WERI-Rb-1 (cell line): ENCODE results near the gene TTC3.

Experiments
- DNase-seq: peaks from one replicate; pipeline ENCODE4 v3.0.0-alpha.2; 2020
- H3K27ac ChIP-seq: fragments of 250-450 bp; sonication (Bioruptor Pico); 2 replicates; pipeline ENCODE4 v1.5.1; 2020; ENCODE audit warnings: mild to moderate bottlenecking, moderate library complexity
- H3K27me3 ChIP-seq: fragments of 250-450 bp; sonication (Bioruptor Pico); 2 replicates; pipeline ENCODE4 v1.5.1; 2021; ENCODE audit warnings: mild to moderate bottlenecking, low read depth, moderate library complexity; ENCODE audit not compliant: insufficient read depth, severe bottlenecking
- H3K36me3 ChIP-seq: fragments of 250-450 bp; sonication (Bioruptor Pico); 2 replicates; pipeline ENCODE4 v1.5.1; 2020; ENCODE audit warnings: mild to moderate bottlenecking, moderate library complexity
- H3K4me3 ChIP-seq: 2 replicates; pipeline ENCODE4 v1.5.1; 2011; ENCODE audit warnings: low read depth, mild to moderate bottlenecking, control low read depth, low read length
- H3K9me3 ChIP-seq: fragments of 250-450 bp; sonication (Bioruptor Pico); 2 replicates; pipeline ENCODE4 v1.5.1; 2021; ENCODE audit warnings: mild to moderate bottlenecking, moderate library complexity; ENCODE audit not compliant: severe bottlenecking
- TF ChIP-seq, protein P1 (sequence below): IDR thresholded peaks from 2 replicates; pipeline ENCODE4 v1.5.1; 2011; ENCODE audit warnings: low read depth, mild to moderate bottlenecking, control low read depth, inconsistent platforms, low read length

TTC3 gene, protein sequence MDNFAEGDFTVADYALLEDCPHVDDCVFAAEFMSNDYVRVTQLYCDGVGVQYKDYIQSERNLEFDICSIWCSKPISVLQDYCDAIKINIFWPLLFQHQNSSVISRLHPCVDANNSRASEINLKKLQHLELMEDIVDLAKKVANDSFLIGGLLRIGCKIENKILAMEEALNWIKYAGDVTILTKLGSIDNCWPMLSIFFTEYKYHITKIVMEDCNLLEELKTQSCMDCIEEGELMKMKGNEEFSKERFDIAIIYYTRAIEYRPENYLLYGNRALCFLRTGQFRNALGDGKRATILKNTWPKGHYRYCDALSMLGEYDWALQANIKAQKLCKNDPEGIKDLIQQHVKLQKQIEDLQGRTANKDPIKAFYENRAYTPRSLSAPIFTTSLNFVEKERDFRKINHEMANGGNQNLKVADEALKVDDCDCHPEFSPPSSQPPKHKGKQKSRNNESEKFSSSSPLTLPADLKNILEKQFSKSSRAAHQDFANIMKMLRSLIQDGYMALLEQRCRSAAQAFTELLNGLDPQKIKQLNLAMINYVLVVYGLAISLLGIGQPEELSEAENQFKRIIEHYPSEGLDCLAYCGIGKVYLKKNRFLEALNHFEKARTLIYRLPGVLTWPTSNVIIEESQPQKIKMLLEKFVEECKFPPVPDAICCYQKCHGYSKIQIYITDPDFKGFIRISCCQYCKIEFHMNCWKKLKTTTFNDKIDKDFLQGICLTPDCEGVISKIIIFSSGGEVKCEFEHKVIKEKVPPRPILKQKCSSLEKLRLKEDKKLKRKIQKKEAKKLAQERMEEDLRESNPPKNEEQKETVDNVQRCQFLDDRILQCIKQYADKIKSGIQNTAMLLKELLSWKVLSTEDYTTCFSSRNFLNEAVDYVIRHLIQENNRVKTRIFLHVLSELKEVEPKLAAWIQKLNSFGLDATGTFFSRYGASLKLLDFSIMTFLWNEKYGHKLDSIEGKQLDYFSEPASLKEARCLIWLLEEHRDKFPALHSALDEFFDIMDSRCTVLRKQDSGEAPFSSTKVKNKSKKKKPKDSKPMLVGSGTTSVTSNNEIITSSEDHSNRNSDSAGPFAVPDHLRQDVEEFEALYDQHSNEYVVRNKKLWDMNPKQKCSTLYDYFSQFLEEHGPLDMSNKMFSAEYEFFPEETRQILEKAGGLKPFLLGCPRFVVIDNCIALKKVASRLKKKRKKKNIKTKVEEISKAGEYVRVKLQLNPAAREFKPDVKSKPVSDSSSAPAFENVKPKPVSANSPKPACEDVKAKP (N-terminal part only)

DNA sequence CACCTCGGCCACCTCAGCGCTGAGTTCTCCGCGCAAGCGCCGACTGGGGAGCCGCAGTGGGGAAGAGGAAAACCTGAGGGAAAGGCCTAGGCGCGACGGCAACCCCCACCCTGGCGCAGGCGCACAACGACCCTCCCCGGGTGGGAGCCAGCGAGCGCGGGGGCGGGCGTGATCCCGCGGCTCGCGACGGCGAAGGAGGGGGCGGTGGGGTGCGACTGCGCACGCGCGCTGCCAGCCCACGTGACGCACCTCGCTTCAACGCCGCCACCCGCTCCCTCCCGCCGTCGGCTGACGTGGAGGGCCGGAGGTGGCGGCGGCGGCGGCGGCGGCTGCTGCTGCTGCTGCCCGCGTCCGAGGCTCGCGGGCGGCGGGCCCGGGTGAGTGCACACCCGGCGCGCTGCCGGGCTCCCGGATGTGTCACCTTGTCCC is at the start of gene TTC3, which contains the start of gene PIGP:
Gene TTC3 (plus strand): TSS at position 267 of the 429 bp plus-strand sequence. CDS start 14,004 bp downstream, outside the sequence.
Gene PIGP (minus strand): TSS at position 84 of the 429 bp plus-strand sequence. CDS start 556 bp downstream, outside the sequence.
- peaks cover 19% of the 10 kb centered on the region for H3K36me3 ChIP-seq
- peak within 1 kb of the TSS; percentile 98 for H3K27ac ChIP-seq
- no peaks in the 10 kb centered on the region for H3K9me3 ChIP-seq
- H3K27me3 ChIP-seq: no peaks in the 10 kb centered on the region
- TF ChIP-seq, protein P1, sequence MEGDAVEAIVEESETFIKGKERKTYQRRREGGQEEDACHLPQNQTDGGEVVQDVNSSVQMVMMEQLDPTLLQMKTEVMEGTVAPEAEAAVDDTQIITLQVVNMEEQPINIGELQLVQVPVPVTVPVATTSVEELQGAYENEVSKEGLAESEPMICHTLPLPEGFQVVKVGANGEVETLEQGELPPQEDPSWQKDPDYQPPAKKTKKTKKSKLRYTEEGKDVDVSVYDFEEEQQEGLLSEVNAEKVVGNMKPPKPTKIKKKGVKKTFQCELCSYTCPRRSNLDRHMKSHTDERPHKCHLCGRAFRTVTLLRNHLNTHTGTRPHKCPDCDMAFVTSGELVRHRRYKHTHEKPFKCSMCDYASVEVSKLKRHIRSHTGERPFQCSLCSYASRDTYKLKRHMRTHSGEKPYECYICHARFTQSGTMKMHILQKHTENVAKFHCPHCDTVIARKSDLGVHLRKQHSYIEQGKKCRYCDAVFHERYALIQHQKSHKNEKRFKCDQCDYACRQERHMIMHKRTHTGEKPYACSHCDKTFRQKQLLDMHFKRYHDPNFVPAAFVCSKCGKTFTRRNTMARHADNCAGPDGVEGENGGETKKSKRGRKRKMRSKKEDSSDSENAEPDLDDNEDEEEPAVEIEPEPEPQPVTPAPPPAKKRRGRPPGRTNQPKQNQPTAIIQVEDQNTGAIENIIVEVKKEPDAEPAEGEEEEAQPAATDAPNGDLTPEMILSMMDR: no peak
- DNase-seq: peak; percentile 99
- peak within 1 kb of the TSS; percentile 84 for H3K4me3 ChIP-seq

- H3K36me3 ChIP-seq: no peaks in the 10 kb centered on the region
- H3K9me3 ChIP-seq: no peaks in the 10 kb centered on the region
- H3K4me3 ChIP-seq: no peak overlapping the region
- no peaks in the 10 kb centered on the region for H3K27me3 ChIP-seq
- no peak overlapping the region for H3K27ac ChIP-seq
- TF ChIP-seq, protein P1: no peak
- DNase-seq: no peak
These were observed 46.6 kb upstream of the TTC3 start for GRCh38 chr21:37026499-37026898.

- Histone ChIP-seq H3K27ac (no peak overlapping the region), H3K9me3 (no peaks in the 10 kb centered on the region), H3K4me3 (no peak overlapping the region), H3K36me3 (no peaks in the 10 kb centered on the region), H3K27me3 (no peaks in the 10 kb centered on the region)
- no peak for DNase-seq
- TF ChIP-seq, protein P1: no peak
These were observed 44.5 kb upstream of the TTC3 start for GRCh38 chr21:37028570-37028969.

- TF ChIP-seq, protein P1: no peak
- no peak overlapping the region for H3K4me3 ChIP-seq
- H3K9me3 ChIP-seq: no peaks in the 10 kb centered on the region
- no peak overlapping the region for H3K27ac ChIP-seq
- no peak for DNase-seq
- no peaks in the 10 kb centered on the region for H3K27me3 ChIP-seq
- no peaks in the 10 kb centered on the region for H3K36me3 ChIP-seq
These were observed 42.2 kb upstream of the TTC3 start for GRCh38 chr21:37030864-37031263.

DNA sequence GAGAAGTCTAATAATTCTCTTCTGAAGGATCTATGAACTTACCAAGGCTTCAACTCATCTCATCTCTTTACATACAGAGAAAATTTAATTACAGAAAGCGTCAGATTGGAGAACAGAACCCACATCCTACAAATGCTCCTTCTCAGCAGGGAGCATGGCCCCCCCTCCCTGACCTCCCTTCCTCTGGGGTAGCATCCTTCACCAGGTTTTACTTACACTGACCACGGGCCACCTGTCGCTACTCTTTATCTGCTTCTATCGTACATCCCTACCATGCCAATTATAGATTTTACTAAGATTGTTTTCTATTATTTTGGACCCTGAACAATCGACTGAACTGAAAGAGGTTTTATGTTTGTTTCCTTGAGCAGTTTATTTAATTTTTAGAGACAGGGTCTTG is 40.8 kb upstream of the TTC3 start:
- TF ChIP-seq, protein P1: no peak
- DNase-seq: peak; percentile 95
- H3K36me3 ChIP-seq: no peaks in the 10 kb centered on the region
- H3K4me3 ChIP-seq: peak overlapping the region; percentile 9
- no peaks in the 10 kb centered on the region for H3K27me3 ChIP-seq
- no peaks in the 10 kb centered on the region for H3K9me3 ChIP-seq
- peak overlapping the region; percentile 66 for H3K27ac ChIP-seq
